Mesenchymal stem cell (in vitro differentiated cells and primary cell): Measurements from ENCODE around the gene LXN.

Experiments
- DNase-seq: peaks from one replicate; pipeline ENCODE4 v3.0.0-alpha.2; 2013
- H2AFZ ChIP-seq: one replicate; pipeline ENCODE4 v1.6.1; 2013; ENCODE audit warnings: low read depth, mild to moderate bottlenecking, control low read depth, inconsistent platforms, low read length, moderate library complexity
- H2AK5ac ChIP-seq: 2 replicates; pipeline ENCODE4 v1.6.1; 2013; ENCODE audit warnings: low read length, moderate library complexity, mild to moderate bottlenecking, inconsistent platforms; ENCODE audit not compliant: severe bottlenecking
- H2BK120ac ChIP-seq: one replicate; pipeline ENCODE4 v1.6.1; 2013; ENCODE audit warnings: low read depth, mild to moderate bottlenecking, inconsistent platforms, low read length, moderate library complexity
- H2BK12ac ChIP-seq, 2 experiments: one replicate each; pipeline ENCODE4 v1.6.1; 2013; ENCODE audit warnings: inconsistent platforms in 2 of 2, low read length in 2 of 2, mild to moderate bottlenecking in 2 of 2, moderate library complexity in 2 of 2, control low read depth in 1 of 2
- H2BK15ac ChIP-seq: one replicate; pipeline ENCODE4 v1.6.1; 2013; ENCODE audit warnings: mild to moderate bottlenecking, low read depth, inconsistent platforms; ENCODE audit not compliant: poor library complexity, severe bottlenecking
- H2BK5ac ChIP-seq: 2 replicates; pipeline ENCODE4 v1.6.1; 2013; ENCODE audit warnings: low read depth, mild to moderate bottlenecking, low read length, control low read depth, inconsistent platforms; ENCODE audit not compliant: poor library complexity, severe bottlenecking
- H3K14ac ChIP-seq, 2 experiments: one replicate each; pipeline ENCODE4 v1.6.1; 2013; ENCODE audit warnings: inconsistent platforms in 2 of 2, low read length in 2 of 2, control low read depth in 1 of 2, mild to moderate bottlenecking in 1 of 2, moderate library complexity in 1 of 2
- H3K18ac ChIP-seq, 2 experiments: one replicate each; pipeline ENCODE4 v1.6.1; 2013; ENCODE audit warnings: inconsistent platforms in 2 of 2, low read length in 2 of 2, control low read depth in 1 of 2, low read depth in 1 of 2, mild to moderate bottlenecking in 1 of 2
- H3K23ac ChIP-seq, 2 experiments: one replicate each; pipeline ENCODE4 v1.6.1; 2013; ENCODE audit warnings: inconsistent platforms in 2 of 2, low read length in 2 of 2, mild to moderate bottlenecking in 2 of 2, moderate library complexity in 2 of 2, control low read depth in 1 of 2
- H3K27ac ChIP-seq: 2 replicates; pipeline ENCODE4 v1.5.1; 2013; ENCODE audit warnings: mild to moderate bottlenecking, moderate library complexity, low read length, control low read depth, inconsistent platforms; ENCODE audit not compliant: poor library complexity, severe bottlenecking
- H3K27me3 ChIP-seq, 2 experiments: 2 replicates each; pipeline versions ENCODE4 v1.6.1 to v1.7.0; 2013; ENCODE audit warnings: low read length in 2 of 2, mild to moderate bottlenecking in 2 of 2, moderate library complexity in 2 of 2, control low read depth in 1 of 2, inconsistent platforms in 1 of 2; ENCODE audit not compliant: control insufficient read depth in 1 of 2, insufficient read depth in 1 of 2
- H3K36me3 ChIP-seq, 2 experiments: 2 replicates each; pipeline versions ENCODE4 v1.6.1 to v1.7.0; 2013; ENCODE audit warnings: low read length in 2 of 2, control low read depth in 1 of 2, inconsistent platforms in 1 of 2, low read depth in 1 of 2, mild to moderate bottlenecking in 1 of 2; ENCODE audit not compliant: insufficient read depth in 2 of 2, control insufficient read depth in 1 of 2
- H3K4ac ChIP-seq, 2 experiments: one replicate each; pipeline ENCODE4 v1.6.1; 2013; ENCODE audit warnings: inconsistent platforms in 2 of 2, low read length in 2 of 2, mild to moderate bottlenecking in 2 of 2, moderate library complexity in 2 of 2, control low read depth in 1 of 2, low read depth in 1 of 2
- H3K4me1 ChIP-seq: 2 replicates; pipeline ENCODE4 v1.6.1; 2013; ENCODE audit warnings: low read depth, low read length, control low read depth; ENCODE audit not compliant: control insufficient read depth, insufficient read depth
- H3K4me2 ChIP-seq: 2 replicates; pipeline ENCODE4 v1.6.1; 2013; ENCODE audit warnings: low read length, mild to moderate bottlenecking, inconsistent platforms; ENCODE audit not compliant: poor library complexity, severe bottlenecking
- H3K4me3 ChIP-seq, 2 experiments: 2 replicates each; pipeline versions ENCODE4 v1.5.1 to v1.7.0; 2013; ENCODE audit warnings: low read length in 2 of 2, mild to moderate bottlenecking in 2 of 2, control low read depth in 1 of 2, low read depth in 1 of 2; ENCODE audit not compliant: insufficient read depth in 1 of 2
- H3K79me1 ChIP-seq: replicated peaks from 2 replicates; pipeline ENCODE4 v1.6.1; 2013; ENCODE audit warnings: mild to moderate bottlenecking, control low read depth, low read length, inconsistent platforms; ENCODE audit not compliant: poor library complexity, severe bottlenecking
- H3K9ac ChIP-seq: 2 replicates; pipeline ENCODE4 v1.7.0; 2013; ENCODE audit warnings: mild to moderate bottlenecking, low read length, moderate library complexity
- H3K9me3 ChIP-seq: 2 replicates; pipeline ENCODE4 v1.7.0; 2013; ENCODE audit warnings: mild to moderate bottlenecking, low read length; ENCODE audit not compliant: control insufficient read depth
- H4K8ac ChIP-seq: one replicate; pipeline ENCODE4 v1.6.1; 2013; ENCODE audit warnings: inconsistent platforms, mild to moderate bottlenecking, low read length, moderate library complexity
- H4K91ac ChIP-seq: one replicate; pipeline ENCODE4 v1.6.1; 2013; ENCODE audit warnings: mild to moderate bottlenecking, low read length, inconsistent platforms
- WGBS: methylation state at CpG from one replicate; pipeline ENCODE4 v1.1.7; 2013; ENCODE audit warnings: mixed read lengths; 5-methylcytosine and 5-hydroxymethylcytosine counted together

Gene LXN

DNA sequence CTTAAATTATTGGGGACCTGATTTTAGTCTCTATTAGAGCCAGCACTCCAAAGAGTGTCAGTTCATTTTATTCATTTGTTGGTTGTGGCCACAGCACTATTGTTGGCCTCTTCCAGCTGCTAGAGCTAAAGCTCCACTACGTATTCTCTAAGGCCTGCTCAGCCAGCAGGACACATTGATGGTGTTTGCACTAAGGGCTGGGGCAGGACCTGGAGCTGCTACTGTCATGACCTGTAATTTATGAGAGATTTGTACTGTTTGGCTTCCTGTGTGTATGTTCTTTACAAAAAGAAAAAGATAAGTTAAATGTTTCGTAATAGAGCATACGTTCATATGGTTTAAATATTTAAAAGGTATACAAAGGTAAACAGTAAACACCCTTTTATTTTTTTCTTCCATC is 20.0 kb downstream of the LXN start:
- H3K79me1 ChIP-seq = peaks cover 13% of the 10 kb centered on the region
- H2BK15ac ChIP-seq = no peak overlapping the region
- no peak overlapping the region for H2BK5ac ChIP-seq
- H2BK12ac ChIP-seq = no peak overlapping the region
- no peak overlapping the region for H2AFZ ChIP-seq
- H3K27me3 ChIP-seq = no peaks in the 10 kb centered on the region
- no peak overlapping the region for H3K4me3 ChIP-seq
- H4K8ac ChIP-seq = no peak overlapping the region
- H3K36me3 ChIP-seq = peaks cover 9 to 91% of the 10 kb centered on the region in 2 experiments
- no peak overlapping the region for H3K4me2 ChIP-seq
- H2BK120ac ChIP-seq = no peak overlapping the region
- DNase-seq = no peak
- no peaks in the 10 kb centered on the region for H3K4me1 ChIP-seq
- H3K9ac ChIP-seq = no peak overlapping the region
- no peak overlapping the region for H4K91ac ChIP-seq
- H3K14ac ChIP-seq = no peak overlapping the region
- H3K27ac ChIP-seq = no peak overlapping the region
- no peak overlapping the region for H3K23ac ChIP-seq
- no peak overlapping the region for H2AK5ac ChIP-seq
- H3K9me3 ChIP-seq = no peaks in the 10 kb centered on the region
- H3K18ac ChIP-seq = no peak overlapping the region
- 91% methylated on average over 1 of the region's 3 CpGs for WGBS
- no peak overlapping the region for H3K4ac ChIP-seq

DNA sequence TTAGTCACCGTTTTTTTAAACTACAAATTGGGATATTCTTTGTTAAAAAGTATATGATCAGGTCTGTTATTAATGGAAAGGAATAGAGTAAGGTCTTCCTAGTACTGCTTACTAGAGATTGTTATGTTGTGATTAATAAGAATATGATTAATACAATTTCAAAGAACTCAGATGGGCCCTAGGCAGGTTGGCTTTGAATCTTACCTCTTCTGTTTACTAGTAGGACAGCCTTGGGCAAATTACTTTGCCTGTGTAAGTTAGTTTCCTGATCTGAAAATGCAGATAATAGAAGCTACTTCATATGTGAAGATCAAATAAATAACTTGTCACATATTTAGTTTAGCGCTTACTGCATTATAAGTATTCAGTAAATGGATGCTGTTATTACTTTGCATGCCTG is 21.3 kb downstream of the LXN start:
- H3K27me3 ChIP-seq = no peaks in the 10 kb centered on the region
- H2BK12ac ChIP-seq = no peak overlapping the region
- H3K14ac ChIP-seq = no peak overlapping the region
- H3K9me3 ChIP-seq = no peaks in the 10 kb centered on the region
- no peak overlapping the region for H3K18ac ChIP-seq
- H2AFZ ChIP-seq = no peak overlapping the region
- H2BK5ac ChIP-seq = no peak overlapping the region
- H2BK120ac ChIP-seq = no peak overlapping the region
- WGBS = 100% methylated on average over 1 of the region's 2 CpGs
- no peak for DNase-seq
- H3K9ac ChIP-seq = no peak overlapping the region
- no peak overlapping the region for H2BK15ac ChIP-seq
- H3K4ac ChIP-seq = no peak overlapping the region
- H4K8ac ChIP-seq = no peak overlapping the region
- no peaks in the 10 kb centered on the region for H3K4me1 ChIP-seq
- no peak overlapping the region for H2AK5ac ChIP-seq
- no peak overlapping the region for H4K91ac ChIP-seq
- H3K79me1 ChIP-seq = peaks cover 12% of the 10 kb centered on the region
- H3K4me3 ChIP-seq = no peak overlapping the region
- no peak overlapping the region for H3K27ac ChIP-seq
- H3K4me2 ChIP-seq = no peak overlapping the region
- H3K23ac ChIP-seq = no peak overlapping the region
- H3K36me3 ChIP-seq = peaks cover 8 to 91% of the 10 kb centered on the region in 2 experiments

DNA sequence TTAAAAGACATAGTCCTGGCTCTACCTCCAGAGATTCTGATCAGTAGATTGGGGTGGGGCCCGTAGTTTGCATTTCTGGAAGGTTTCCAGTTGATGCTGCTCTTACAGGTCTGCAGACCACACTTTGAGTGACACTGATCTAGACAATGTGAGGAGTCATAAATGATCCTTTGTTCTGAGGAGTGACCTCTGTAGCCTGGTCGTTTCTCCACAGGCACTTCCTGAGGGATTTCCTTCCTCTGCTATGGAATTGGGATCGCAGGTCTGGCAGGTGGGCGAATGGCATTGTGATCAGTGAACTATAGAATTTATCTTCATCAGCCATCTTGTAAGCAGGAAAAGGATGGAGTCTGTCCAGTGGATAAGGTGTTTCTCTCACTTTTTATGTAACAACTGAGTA is 22.7 kb downstream of the LXN start:
- 69% methylated on average over 3 of the region's 4 CpGs for WGBS

DNA sequence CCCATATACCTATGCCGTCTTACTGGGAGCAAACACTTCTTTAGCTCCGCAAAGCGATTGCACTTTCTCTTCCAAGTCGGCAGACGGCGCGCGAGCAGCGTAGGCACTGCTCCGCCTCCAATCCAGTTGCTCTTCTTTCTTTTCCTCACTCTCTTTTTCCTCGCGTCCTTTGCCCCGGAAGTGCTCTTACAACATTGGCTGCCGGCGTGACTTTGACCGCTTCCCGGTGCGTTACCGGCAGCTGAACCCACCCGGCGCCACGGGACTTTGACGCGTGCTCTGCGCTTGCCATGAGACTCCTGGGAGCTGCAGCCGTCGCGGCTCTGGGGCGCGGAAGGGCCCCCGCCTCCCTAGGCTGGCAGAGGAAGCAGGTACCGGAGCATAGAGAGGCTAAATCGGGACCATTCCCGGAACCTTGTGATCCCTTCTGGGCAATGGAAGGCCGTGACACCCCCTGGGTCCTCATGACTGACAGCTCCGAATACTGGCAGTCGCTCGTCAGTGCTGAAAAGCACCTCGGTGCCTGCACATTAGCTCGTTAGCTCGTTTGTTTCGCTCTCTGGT is 28.0 kb downstream of the LXN start, which contains the start of gene GFM1:
GFM1 (plus strand) TSS at position 183 of the 564 bp plus-strand sequence; CDS start at position 291, 108 bp downstream.
- Histone ChIP-seq H2BK120ac (peak within 1 kb of the TSS; percentile 52), H2BK12ac (no peak within 1 kb of the TSS), H3K9me3 (no peaks in the 10 kb centered on the region), H4K8ac (peak within 1 kb of the TSS; percentile 96), H2BK15ac (no peak within 1 kb of the TSS), H3K14ac (peak within 1 kb of the TSS in 1 of 2 experiments; percentile 91), H3K36me3 (peaks cover 3 to 35% of the 10 kb centered on the region in 2 experiments), H3K79me1 (peaks cover 5% of the 10 kb centered on the region), H3K27me3 (no peaks in the 10 kb centered on the region), H3K4me1 (no peaks in the 10 kb centered on the region), H3K4me2 (peak within 1 kb of the TSS; percentile 13), H2AK5ac (no peak within 1 kb of the TSS), H3K18ac (peak within 1 kb of the TSS; percentile 85 to 94), H4K91ac (peak within 1 kb of the TSS; percentile 54), H3K9ac (peak within 1 kb of the TSS; percentile 98), H2BK5ac (no peak within 1 kb of the TSS), H3K23ac (peak within 1 kb of the TSS in 1 of 2 experiments; percentile 69), H3K27ac (peak within 1 kb of the TSS; percentile 73), H2AFZ (peak within 1 kb of the TSS; percentile 87), H3K4ac (peak within 1 kb of the TSS; percentile 65 to 93), H3K4me3 (peak within 1 kb of the TSS; percentile 92 to 96)
- 2% methylated on average over 42 of the region's 42 CpGs for WGBS
- peak; percentile 98 for DNase-seq

More for the DNA sequence above, 22.7 kb downstream of the LXN start:
- no peak overlapping the region for H2AK5ac ChIP-seq
- no peak overlapping the region for H3K18ac ChIP-seq
- H2AFZ ChIP-seq = no peak overlapping the region
- peaks cover 6 to 84% of the 10 kb centered on the region in 2 experiments for H3K36me3 ChIP-seq
- H3K27ac ChIP-seq = no peak overlapping the region
- H3K23ac ChIP-seq = no peak overlapping the region
- H2BK5ac ChIP-seq = no peak overlapping the region
- H3K9me3 ChIP-seq = no peaks in the 10 kb centered on the region
- no peaks in the 10 kb centered on the region for H3K27me3 ChIP-seq
- H3K9ac ChIP-seq = no peak overlapping the region
- no peak overlapping the region for H4K91ac ChIP-seq
- H2BK12ac ChIP-seq = no peak overlapping the region
- no peak overlapping the region for H2BK15ac ChIP-seq
- no peak overlapping the region for H3K4ac ChIP-seq
- no peak overlapping the region for H3K4me3 ChIP-seq
- H2BK120ac ChIP-seq = no peak overlapping the region
- peaks cover 12% of the 10 kb centered on the region for H3K79me1 ChIP-seq
- H3K4me2 ChIP-seq = no peak overlapping the region
- H3K14ac ChIP-seq = no peak overlapping the region
- H4K8ac ChIP-seq = no peak overlapping the region
- H3K4me1 ChIP-seq = no peaks in the 10 kb centered on the region
- no peak for DNase-seq
